ENCODE results near the gene CLEC16A.

Gene CLEC16A

GRCh38 chr16:11085916-11086315, 141.6 kb downstream of the CLEC16A start:
- TF ChIP-seq CTCF (IDR thresholded peaks at IDR 0.05; ENCODE audit: borderline replicate concordance, extremely low read depth, low read length, poor library complexity, severe bottlenecking), result no peak
- TF ChIP-seq EZH2 (IDR thresholded peaks at IDR 0.05; ENCODE audit: borderline replicate concordance, low read depth, low read length, severe bottlenecking), result no peak
- H3K4me3 ChIP-seq (ENCODE audit: low read depth in 1 of 2, low read length in 2 of 2), result no peak overlapping the region
- no peak overlapping the region for H3K4me2 ChIP-seq (ENCODE audit: insufficient read depth, low read length)
- H3K79me2 ChIP-seq (ENCODE audit: insufficient read depth, low read length), result peaks cover 13% of the 10 kb centered on the region
- H3K36me3 ChIP-seq (ENCODE audit: insufficient read depth, low read length), result peaks cover 14% of the 10 kb centered on the region; the same call in 1 of the 2 replicates
- H2AFZ ChIP-seq (ENCODE audit: low read depth, low read length), result no peak overlapping the region
- no peak for ATAC-seq (ENCODE audit: insufficient read depth, low read depth)
- no peak overlapping the region for H3K9ac ChIP-seq (ENCODE audit: low read depth, low read length)
- DNase-seq, result no peak
- no peaks in the 10 kb centered on the region for H3K9me3 ChIP-seq (ENCODE audit: insufficient read depth, low read length, severe bottlenecking)
- no peaks in the 10 kb centered on the region for H4K20me1 ChIP-seq (ENCODE audit: insufficient read depth, low read length)
- H3K27ac ChIP-seq (ENCODE audit: low read length), result peak overlapping the region; percentile 98
- no peaks in the 10 kb centered on the region for H3K27me3 ChIP-seq (ENCODE audit: insufficient read depth, low read length, poor library complexity)
- H3K4me1 ChIP-seq (ENCODE audit: insufficient read depth, low read length), result peaks cover 68% of the 10 kb centered on the region

- ATAC-seq (ENCODE audit: insufficient read depth, low read depth), result no peak
- DNase-seq, result no peak
- no peaks in the 10 kb centered on the region for H3K9me3 ChIP-seq (ENCODE audit: insufficient read depth, low read length, severe bottlenecking)
- peaks cover 23% of the 10 kb centered on the region for H3K79me2 ChIP-seq (ENCODE audit: insufficient read depth, low read length)
- peak overlapping the region in 1 of 2 experiments; percentile 31; a peak in 1 of 4 replicates for H3K4me3 ChIP-seq (ENCODE audit: low read depth in 1 of 2, low read length in 2 of 2)
- peak overlapping the region; percentile 64 for H3K9ac ChIP-seq (ENCODE audit: low read depth, low read length)
- H2AFZ ChIP-seq (ENCODE audit: low read depth, low read length), result no peak overlapping the region
- no peaks in the 10 kb centered on the region for H3K27me3 ChIP-seq (ENCODE audit: insufficient read depth, low read length, poor library complexity)
- TF ChIP-seq EZH2 (IDR thresholded peaks at IDR 0.05; ENCODE audit: borderline replicate concordance, low read depth, low read length, severe bottlenecking), result no peak
- no peak for TF ChIP-seq CTCF (IDR thresholded peaks at IDR 0.05; ENCODE audit: borderline replicate concordance, extremely low read depth, low read length, poor library complexity, severe bottlenecking)
- H3K4me1 ChIP-seq (ENCODE audit: insufficient read depth, low read length), result peaks cover 77% of the 10 kb centered on the region
- H3K4me2 ChIP-seq (ENCODE audit: insufficient read depth, low read length), result peak overlapping the region; percentile 58
- H3K36me3 ChIP-seq (ENCODE audit: insufficient read depth, low read length), result peaks cover 24% of the 10 kb centered on the region
- no peaks in the 10 kb centered on the region for H4K20me1 ChIP-seq (ENCODE audit: insufficient read depth, low read length)
- H3K27ac ChIP-seq (ENCODE audit: low read length), result peak overlapping the region; percentile 98
Measured at GRCh38 chr16:11087691-11088073, 143.3 kb downstream of the CLEC16A start.

DNA sequence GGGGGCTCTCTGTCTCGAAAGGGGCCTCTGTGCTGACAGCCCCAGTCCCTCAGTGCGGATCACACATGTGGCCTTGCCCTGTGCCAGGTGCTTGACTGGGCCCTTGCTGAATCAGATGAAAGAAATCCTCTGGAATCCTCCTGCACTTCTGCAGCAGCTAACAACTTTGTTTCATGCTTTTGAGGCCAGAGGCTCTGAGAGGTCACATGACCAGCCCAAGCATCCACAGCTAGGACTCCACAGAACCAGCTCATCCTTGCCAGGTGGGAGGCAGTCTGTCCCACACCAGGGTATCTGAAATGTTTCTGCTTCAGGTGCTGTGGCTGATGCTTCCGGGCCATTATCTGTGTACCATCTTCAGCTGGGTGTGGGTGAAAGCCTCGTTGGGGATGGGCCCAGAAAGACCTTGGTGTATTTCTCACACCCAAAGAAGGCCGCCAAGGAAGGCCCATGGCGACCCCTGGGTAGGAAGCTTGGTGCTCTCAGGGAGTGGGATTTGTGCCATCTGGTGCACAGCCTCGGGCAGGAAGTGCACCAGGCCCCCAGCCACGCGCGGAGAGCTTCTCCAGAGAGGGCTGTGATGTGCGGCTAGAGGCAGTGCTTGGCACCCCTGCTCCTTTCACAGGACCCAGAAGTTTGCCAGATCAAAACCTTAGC, 143.8 kb downstream of the CLEC16A start:
- ATAC-seq (ENCODE audit: insufficient read depth, low read depth) (peak; percentile 78), DNase-seq (peak; percentile 92)
- H3K4me3 ChIP-seq (ENCODE audit: low read depth in 1 of 2, low read length in 2 of 2), result peak overlapping the region in 1 of 2 experiments; percentile 40; a peak in 1 of 4 replicates
- H3K27me3 ChIP-seq (ENCODE audit: insufficient read depth, low read length, poor library complexity), result no peaks in the 10 kb centered on the region
- peak overlapping the region; percentile 98 for H3K27ac ChIP-seq (ENCODE audit: low read length)
- TF ChIP-seq CTCF (IDR thresholded peaks at IDR 0.05; ENCODE audit: borderline replicate concordance, extremely low read depth, low read length, poor library complexity, severe bottlenecking) (peak; percentile 58), EZH2 (IDR thresholded peaks at IDR 0.05; ENCODE audit: borderline replicate concordance, low read depth, low read length, severe bottlenecking) (no peak)
- no peak overlapping the region for H2AFZ ChIP-seq (ENCODE audit: low read depth, low read length)
- peaks cover 82% of the 10 kb centered on the region for H3K4me1 ChIP-seq (ENCODE audit: insufficient read depth, low read length)
- H3K9ac ChIP-seq (ENCODE audit: low read depth, low read length), result peak overlapping the region; percentile 64
- H3K9me3 ChIP-seq (ENCODE audit: insufficient read depth, low read length, severe bottlenecking), result no peaks in the 10 kb centered on the region
- H3K36me3 ChIP-seq (ENCODE audit: insufficient read depth, low read length), result peaks cover 24% of the 10 kb centered on the region
- H3K79me2 ChIP-seq (ENCODE audit: insufficient read depth, low read length), result peaks cover 27% of the 10 kb centered on the region
- H3K4me2 ChIP-seq (ENCODE audit: insufficient read depth, low read length), result peak overlapping the region; percentile 58
- no peaks in the 10 kb centered on the region for H4K20me1 ChIP-seq (ENCODE audit: insufficient read depth, low read length)
